Measurements from ENCODE around the gene PRODH. TPM values are rescaled to one million over a fixed set of nuclear protein-coding genes. Genes with fewer than 3 reads are reported as not detected.

PRODH gene
- total and polyA plus RNA-seq, 2 donors (not counting 3 experiments of a cell fraction or from before 2014, with no cell fraction given) = not detected

DNA sequence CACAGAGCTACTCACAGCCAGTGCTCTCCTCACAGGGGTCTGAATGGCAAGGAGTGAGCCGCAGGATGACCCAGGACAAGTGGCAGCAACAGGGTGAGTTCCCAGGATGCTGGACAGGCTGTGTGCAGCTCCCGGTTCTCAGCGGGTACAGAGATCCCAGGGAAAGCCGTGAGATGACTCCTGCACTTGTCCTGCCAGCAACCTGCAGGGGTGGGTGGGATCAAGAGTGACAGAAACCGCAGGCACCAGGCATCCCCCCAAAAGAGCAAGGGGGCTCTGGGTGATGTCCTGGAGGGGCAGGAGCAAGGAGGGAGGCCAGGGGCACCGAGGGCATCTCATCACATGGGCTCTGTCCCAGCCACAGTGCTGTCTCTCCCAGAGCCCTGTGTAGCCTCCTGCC, 15.9 kb upstream of the PRODH start:
- Histone ChIP-seq H2AFZ (ENCODE audit: low read depth, low read length) (no peak overlapping the region), H3K9ac (replicated peaks; ENCODE audit: extremely low read depth, insufficient read depth, low read length) (no peak overlapping the region), H3K36me3 (ENCODE audit: control insufficient read depth in 2 of 2, extremely low read depth in 1 of 2, insufficient read depth in 2 of 2, low read length in 2 of 2) (no peaks in the 10 kb centered on the region), H4K20me1 (replicated peaks; ENCODE audit: control insufficient read depth, extremely low read depth, insufficient read depth, low read length) (no peaks in the 10 kb centered on the region), H3K9me3 (replicated peaks; ENCODE audit: control insufficient read depth, insufficient read depth, low read length) (no peaks in the 10 kb centered on the region), H3K79me2 (ENCODE audit: control insufficient read depth, insufficient read depth, low read length) (no peaks in the 10 kb centered on the region), H3K4me3 (replicated peaks in 1 of 3; ENCODE audit: insufficient read depth in 1 of 3, low read depth in 1 of 3, low read length in 3 of 3) (no peak overlapping the region), H3K27me3 (ENCODE audit: control insufficient read depth in 2 of 2, insufficient read depth in 2 of 2, low read length in 2 of 2) (peaks cover 0 to 5% of the 10 kb centered on the region in 2 experiments), H3K9me1 (replicated peaks; ENCODE audit: control insufficient read depth, extremely low read depth, insufficient read depth, low read length) (no peaks in the 10 kb centered on the region), H3K27ac (ENCODE audit: insufficient read depth, low read depth, low read length) (no peak overlapping the region), H3K4me2 (ENCODE audit: insufficient read depth, low read length) (no peak overlapping the region), H3K4me1 (ENCODE audit: control insufficient read depth, extremely low read depth, insufficient read depth, low read length) (no peaks in the 10 kb centered on the region)
- intact Hi-C loops (cut with micrococcal nuclease) = no loop called here
- DNase-seq (ENCODE audit: low read depth, low spot score) = no peak
- TF ChIP-seq EZH2 (IDR thresholded peaks at IDR 0.05; ENCODE audit: borderline replicate concordance, low read depth, low read length, severe bottlenecking) (no peak), FOS (IDR thresholded peaks at IDR 0.05; ENCODE audit: borderline replicate concordance, insufficient read depth, low read length) (no peak), MYC (IDR thresholded peaks at IDR 0.05; ENCODE audit: low read depth, low read length) (no peak), JUN (IDR thresholded peaks at IDR 0.05; ENCODE audit: borderline replicate concordance, insufficient read depth, insufficient read length, low read depth) (no peak), GATA2 (IDR thresholded peaks at IDR 0.05; ENCODE audit: insufficient read depth, insufficient read length, low read depth, low read length) (no peak), POLR2AphosphoS5 (IDR thresholded peaks at IDR 0.05; ENCODE audit: insufficient read depth, low read depth, low read length) (no peak), POLR2A (IDR thresholded peaks at IDR 0.05; ENCODE audit: low read depth, low read length) (no peak)
- TF ChIP-seq, protein P1, sequence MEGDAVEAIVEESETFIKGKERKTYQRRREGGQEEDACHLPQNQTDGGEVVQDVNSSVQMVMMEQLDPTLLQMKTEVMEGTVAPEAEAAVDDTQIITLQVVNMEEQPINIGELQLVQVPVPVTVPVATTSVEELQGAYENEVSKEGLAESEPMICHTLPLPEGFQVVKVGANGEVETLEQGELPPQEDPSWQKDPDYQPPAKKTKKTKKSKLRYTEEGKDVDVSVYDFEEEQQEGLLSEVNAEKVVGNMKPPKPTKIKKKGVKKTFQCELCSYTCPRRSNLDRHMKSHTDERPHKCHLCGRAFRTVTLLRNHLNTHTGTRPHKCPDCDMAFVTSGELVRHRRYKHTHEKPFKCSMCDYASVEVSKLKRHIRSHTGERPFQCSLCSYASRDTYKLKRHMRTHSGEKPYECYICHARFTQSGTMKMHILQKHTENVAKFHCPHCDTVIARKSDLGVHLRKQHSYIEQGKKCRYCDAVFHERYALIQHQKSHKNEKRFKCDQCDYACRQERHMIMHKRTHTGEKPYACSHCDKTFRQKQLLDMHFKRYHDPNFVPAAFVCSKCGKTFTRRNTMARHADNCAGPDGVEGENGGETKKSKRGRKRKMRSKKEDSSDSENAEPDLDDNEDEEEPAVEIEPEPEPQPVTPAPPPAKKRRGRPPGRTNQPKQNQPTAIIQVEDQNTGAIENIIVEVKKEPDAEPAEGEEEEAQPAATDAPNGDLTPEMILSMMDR (IDR thresholded peaks at IDR 0.05; ENCODE audit: extremely low read depth in 1 of 2, insufficient read depth in 1 of 2, low read depth in 1 of 2, low read length in 2 of 2) = no peak
- TF ChIP-seq, protein P2, sequence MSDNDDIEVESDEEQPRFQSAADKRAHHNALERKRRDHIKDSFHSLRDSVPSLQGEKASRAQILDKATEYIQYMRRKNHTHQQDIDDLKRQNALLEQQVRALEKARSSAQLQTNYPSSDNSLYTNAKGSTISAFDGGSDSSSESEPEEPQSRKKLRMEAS (IDR thresholded peaks at IDR 0.05; ENCODE audit: insufficient read depth, insufficient read length) = no peak
- dilution Hi-C loops (cut with MboI; ENCODE audit: extremely low pct_ligation_motif_present, low sequenced_read_pairs) = no loop called here
- BruUV-seq (replicated peaks) = no TSS peak
- FAIRE-seq = no peak
- POLR2A ChIA-PET = no interaction called here
- CTCF ChIA-PET = no interaction called here

Data from endothelial cell of umbilical vein (primary cell).